Measurements from ENCODE around the gene SRSF11. TPM values are rescaled to one million over a fixed set of nuclear protein-coding genes. Genes with fewer than 3 reads are reported as not detected.

The SRSF11 gene
- total RNA-seq, 4 donors from 2014 or later, result 61.3 to 170 (median 122) TPM

DNA sequence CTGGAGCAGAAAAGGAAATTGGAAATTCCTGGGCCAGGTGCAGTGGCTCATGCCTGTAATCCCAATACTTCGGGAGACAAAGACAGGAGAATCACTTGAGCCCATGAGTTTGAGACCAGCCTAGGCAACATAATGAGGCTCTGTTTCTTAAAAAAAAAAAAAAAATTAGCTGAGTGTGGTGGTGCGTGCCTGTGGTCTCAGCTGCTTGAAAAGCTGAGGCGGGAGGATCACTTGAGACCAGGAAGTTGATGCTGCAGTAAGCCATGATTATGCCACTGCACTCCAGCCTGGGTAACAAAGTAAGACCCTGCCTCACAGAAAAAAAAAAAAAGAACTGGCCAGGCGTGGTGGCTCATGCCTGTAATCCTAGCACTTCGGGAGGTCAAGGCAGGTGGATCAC is 56.7 kb downstream of the SRSF11 start:
- Histone ChIP-seq H3K27ac (no peak overlapping the region), H3K4me1 (no peaks in the 10 kb centered on the region), H3K4me3 (no peak overlapping the region), H3K36me3 (peaks cover 0 to 86% of the 10 kb centered on the region in 2 donors), H3K9me3 (no peaks in the 10 kb centered on the region), H3K27me3 (no peaks in the 10 kb centered on the region)
- no peak for TF ChIP-seq POLR2A (IDR thresholded peaks at IDR 0.05)
- no peak for TF ChIP-seq POLR2AphosphoS5 (IDR thresholded peaks at IDR 0.05)
- TF ChIP-seq EP300 (IDR thresholded peaks at IDR 0.05), result no peak
- TF ChIP-seq, protein P1, sequence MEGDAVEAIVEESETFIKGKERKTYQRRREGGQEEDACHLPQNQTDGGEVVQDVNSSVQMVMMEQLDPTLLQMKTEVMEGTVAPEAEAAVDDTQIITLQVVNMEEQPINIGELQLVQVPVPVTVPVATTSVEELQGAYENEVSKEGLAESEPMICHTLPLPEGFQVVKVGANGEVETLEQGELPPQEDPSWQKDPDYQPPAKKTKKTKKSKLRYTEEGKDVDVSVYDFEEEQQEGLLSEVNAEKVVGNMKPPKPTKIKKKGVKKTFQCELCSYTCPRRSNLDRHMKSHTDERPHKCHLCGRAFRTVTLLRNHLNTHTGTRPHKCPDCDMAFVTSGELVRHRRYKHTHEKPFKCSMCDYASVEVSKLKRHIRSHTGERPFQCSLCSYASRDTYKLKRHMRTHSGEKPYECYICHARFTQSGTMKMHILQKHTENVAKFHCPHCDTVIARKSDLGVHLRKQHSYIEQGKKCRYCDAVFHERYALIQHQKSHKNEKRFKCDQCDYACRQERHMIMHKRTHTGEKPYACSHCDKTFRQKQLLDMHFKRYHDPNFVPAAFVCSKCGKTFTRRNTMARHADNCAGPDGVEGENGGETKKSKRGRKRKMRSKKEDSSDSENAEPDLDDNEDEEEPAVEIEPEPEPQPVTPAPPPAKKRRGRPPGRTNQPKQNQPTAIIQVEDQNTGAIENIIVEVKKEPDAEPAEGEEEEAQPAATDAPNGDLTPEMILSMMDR (IDR thresholded peaks at IDR 0.05), result no peak
- WGBS, 2 donors (ENCODE audit: low coverage in 1 of 2), result 76 to 96% methylated on average over 4 to 5 of the region's 5 CpGs
- no peak for ATAC-seq

DNA sequence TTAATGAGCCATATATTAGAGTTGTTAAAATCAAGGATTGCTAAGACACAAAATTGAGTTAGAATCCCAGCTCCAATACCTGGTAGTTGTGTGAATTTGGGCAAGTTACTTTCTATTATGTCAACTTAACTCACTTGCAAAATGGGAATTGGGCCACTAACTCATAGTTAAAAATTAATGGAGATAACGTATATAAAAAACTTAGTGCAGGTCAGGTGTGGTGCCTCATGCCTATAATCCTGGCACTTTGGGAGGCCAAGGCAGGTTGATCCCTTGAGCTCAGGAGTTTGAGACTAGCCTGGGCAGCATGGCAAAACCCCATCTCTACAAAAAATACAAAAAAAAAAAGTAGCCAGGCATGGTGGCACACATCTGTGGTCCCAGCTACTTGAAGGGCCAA is 57.5 kb downstream of the SRSF11 start:
- no peak overlapping the region for H3K27ac ChIP-seq
- WGBS, 2 donors (ENCODE audit: low coverage in 1 of 2), result 90 to 100% methylated on average over 1 of the region's 1 CpG

DNA sequence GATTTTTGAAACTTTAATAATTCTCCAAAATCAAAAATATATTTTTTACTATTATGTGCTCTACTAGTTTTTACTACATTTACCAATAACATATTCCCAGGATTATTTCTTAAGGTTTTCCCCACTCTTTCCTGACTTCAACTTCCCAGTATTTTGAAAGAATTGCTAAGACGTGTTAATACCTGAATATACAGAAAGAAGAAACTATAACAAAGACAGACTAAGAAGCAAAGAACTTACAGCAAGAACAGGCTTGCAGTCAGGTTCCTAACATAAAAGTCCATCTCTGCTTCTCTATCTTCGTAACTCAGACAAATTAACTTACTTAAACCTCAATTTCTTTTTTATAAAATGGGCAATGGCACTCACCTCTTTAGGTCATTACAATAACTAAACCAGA is 63.2 kb downstream of the SRSF11 start:
- 92 to 94% methylated on average over 2 of the region's 2 CpGs for WGBS, 2 donors (ENCODE audit: low coverage in 1 of 2)
- no peak for ATAC-seq
- H3K9me3 ChIP-seq, result no peaks in the 10 kb centered on the region
- H3K4me1 ChIP-seq, result no peaks in the 10 kb centered on the region
- H3K27me3 ChIP-seq, result no peaks in the 10 kb centered on the region
- no peak overlapping the region for H3K4me3 ChIP-seq
- no peak for TF ChIP-seq POLR2A (IDR thresholded peaks at IDR 0.05)
- no peak overlapping the region for H3K27ac ChIP-seq
- H3K36me3 ChIP-seq, result peaks cover 0 to 65% of the 10 kb centered on the region in 2 donors

More for the DNA sequence above, 57.5 kb downstream of the SRSF11 start:
- Histone ChIP-seq H3K36me3 (peaks cover 0 to 86% of the 10 kb centered on the region in 2 donors), H3K9me3 (no peaks in the 10 kb centered on the region), H3K27me3 (no peaks in the 10 kb centered on the region), H3K4me3 (no peak overlapping the region), H3K4me1 (no peaks in the 10 kb centered on the region)
- ATAC-seq, result no peak
- TF ChIP-seq EP300 (IDR thresholded peaks at IDR 0.05) (no peak), POLR2AphosphoS5 (IDR thresholded peaks at IDR 0.05) (no peak), POLR2A (IDR thresholded peaks at IDR 0.05) (no peak)
- TF ChIP-seq, protein P1 (IDR thresholded peaks at IDR 0.05), result no peak

DNA sequence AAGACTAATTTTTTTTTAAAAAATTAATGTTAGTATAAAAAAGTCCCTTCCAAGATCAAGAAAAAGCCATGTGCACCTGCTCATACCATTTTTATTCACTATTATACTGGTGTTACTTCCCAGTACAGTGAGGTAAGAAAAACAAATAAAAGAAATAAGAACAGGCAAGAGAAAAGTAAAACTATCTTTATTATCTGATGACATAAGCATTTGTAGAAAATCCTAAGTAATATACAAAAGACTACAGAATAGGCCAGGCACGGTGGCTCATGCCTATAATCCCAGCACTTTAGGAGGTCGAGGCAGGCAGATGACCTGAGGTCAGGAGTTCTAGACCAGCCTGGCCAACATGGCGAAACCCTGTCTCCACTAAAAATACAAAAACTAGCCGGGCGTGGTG is 65.3 kb downstream of the SRSF11 start:
- H3K9me3 ChIP-seq, result no peaks in the 10 kb centered on the region
- WGBS, 2 donors (ENCODE audit: low coverage in 1 of 2), result 89 to 100% methylated on average over 1 to 5 of the region's 5 CpGs
- no peaks in the 10 kb centered on the region for H3K4me1 ChIP-seq
- TF ChIP-seq POLR2AphosphoS5 (IDR thresholded peaks at IDR 0.05) (no peak), POLR2A (IDR thresholded peaks at IDR 0.05) (no peak), EP300 (IDR thresholded peaks at IDR 0.05) (no peak)
- TF ChIP-seq, protein P1 (IDR thresholded peaks at IDR 0.05), result no peak
- H3K27ac ChIP-seq, result no peak overlapping the region
- H3K27me3 ChIP-seq, result no peaks in the 10 kb centered on the region
- no peak for ATAC-seq
- H3K4me3 ChIP-seq, result no peak overlapping the region
- H3K36me3 ChIP-seq, result peaks cover 0 to 67% of the 10 kb centered on the region in 2 donors

DNA sequence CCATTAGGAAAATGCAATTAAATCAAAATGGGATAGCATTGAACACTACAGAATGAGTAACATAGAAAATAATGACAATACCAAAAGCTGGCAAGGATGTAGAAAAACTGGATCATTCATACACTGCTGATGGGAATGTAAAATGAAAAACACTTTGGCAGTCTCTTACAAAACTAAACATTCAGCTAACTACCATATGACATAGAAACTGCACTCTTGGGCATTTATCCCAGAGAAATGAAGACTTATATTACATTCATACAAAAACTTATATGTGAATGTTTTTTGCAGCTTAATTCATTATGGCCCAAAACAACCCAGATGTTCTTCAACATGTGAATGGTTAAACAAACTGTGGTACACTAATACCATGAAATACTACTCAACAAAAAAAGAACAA is 67.0 kb downstream of the SRSF11 start:
- Histone ChIP-seq H3K36me3 (peaks cover 0 to 71% of the 10 kb centered on the region in 2 donors), H3K27me3 (no peaks in the 10 kb centered on the region), H3K4me1 (no peaks in the 10 kb centered on the region), H3K4me3 (no peak overlapping the region), H3K27ac (no peak overlapping the region), H3K9me3 (no peaks in the 10 kb centered on the region)
- ATAC-seq, result no peak
- no peak for TF ChIP-seq POLR2AphosphoS5 (IDR thresholded peaks at IDR 0.05)
- TF ChIP-seq, protein P1 (IDR thresholded peaks at IDR 0.05), result no peak
- TF ChIP-seq POLR2A (IDR thresholded peaks at IDR 0.05), result no peak
- TF ChIP-seq EP300 (IDR thresholded peaks at IDR 0.05), result no peak

Data from gastroesophageal sphincter (tissue), 4 donors.